Natural killer cell treated with Interleukin-12 subunit alpha and Interleukin-12 subunit beta and Interleukin-15 and Interleukin-18, amount 100 ng/mL, for 72 hours (primary cell): ENCODE data around the gene RPS18. TPM values are rescaled to one million over a fixed set of nuclear protein-coding genes. Genes with fewer than 3 reads are reported as not detected.
"Not testable (repeated sequence)": the region's sequence is repeated elsewhere in the genome, so short reads cannot be mapped to it uniquely, and the experiment has no call there.

Source experiments
- ATAC-seq, 2 donors: fragments of 150-1000 bp; cut with Tn5 transposase in 1 of 2; sonication (Bioruptor Pico), chemical (Tn5 transposase) in 1 of 2; 2 replicates each; pipeline ENCODE4 v1.10.0; 2021
- DNase-seq: peaks from one replicate; pipeline ENCODE4 v3.0.0; 2022; ENCODE audit warnings: low spot score
- H3K27ac Mint-ChIP-seq, 2 donors: 1 replicate in 1 of 2; 2 replicates in 1 of 2; pipeline ENCODE4 v1.8.0; 2022; ENCODE audit warnings: mixed read lengths in 2 of 2, mild to moderate bottlenecking in 1 of 2, moderate library complexity in 1 of 2
- H3K27me3 Mint-ChIP-seq, 2 donors: 1 replicate in 1 of 2; 2 replicates in 1 of 2; pipeline ENCODE4 v1.8.0; 2022; ENCODE audit warnings: mixed read lengths in 2 of 2
- H3K36me3 Mint-ChIP-seq: one replicate; pipeline ENCODE4 v1.8.0; 2022; ENCODE audit warnings: mixed read lengths
- H3K4me1 Mint-ChIP-seq, 2 donors: 1 replicate in 1 of 2; 2 replicates in 1 of 2; pipeline ENCODE4 v1.8.0; 2022; ENCODE audit warnings: low read depth in 2 of 2, mixed read lengths in 2 of 2, mild to moderate bottlenecking in 1 of 2
- H3K4me3 Mint-ChIP-seq: one replicate; pipeline ENCODE4 v1.8.0; 2022; ENCODE audit warnings: mixed read lengths
- H3K9me3 Mint-ChIP-seq: 2 replicates; pipeline ENCODE4 v1.8.0; 2022; ENCODE audit warnings: mixed read lengths
- total RNA-seq, 2 donors: library from RNA; stranded (reverse); gene quantifications; one replicate each; pipeline ENCODE4 v1.2.3, GENCODE V29; 2022

The RPS18 gene
- total RNA-seq, 2 donors from 2014 or later: 1,431 to 1,446 TPM

DNA sequence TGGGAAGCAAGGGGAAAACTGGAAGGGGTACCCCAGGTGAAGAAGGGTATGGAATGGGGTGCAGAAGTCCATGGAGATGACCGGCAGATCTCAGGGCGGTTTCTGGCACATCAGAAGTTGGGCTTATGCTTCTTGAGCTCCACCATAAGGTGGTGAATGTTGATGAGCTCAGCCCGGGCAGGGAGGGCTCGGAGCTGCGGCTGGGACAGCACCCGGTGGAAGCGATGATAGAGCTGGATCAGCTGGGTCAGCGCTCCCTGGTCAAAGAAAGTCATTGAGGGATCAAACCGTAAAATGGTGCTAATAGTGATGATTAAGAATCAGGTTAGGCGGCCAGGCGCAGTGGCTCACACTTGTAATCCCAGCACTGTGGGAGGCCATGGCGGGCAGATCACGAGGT is 21.1 kb upstream of the RPS18 start:
- H3K9me3 Mint-ChIP-seq: no peaks in the 10 kb centered on the region
- H3K36me3 Mint-ChIP-seq: peaks cover 16% of the 10 kb centered on the region

DNA sequence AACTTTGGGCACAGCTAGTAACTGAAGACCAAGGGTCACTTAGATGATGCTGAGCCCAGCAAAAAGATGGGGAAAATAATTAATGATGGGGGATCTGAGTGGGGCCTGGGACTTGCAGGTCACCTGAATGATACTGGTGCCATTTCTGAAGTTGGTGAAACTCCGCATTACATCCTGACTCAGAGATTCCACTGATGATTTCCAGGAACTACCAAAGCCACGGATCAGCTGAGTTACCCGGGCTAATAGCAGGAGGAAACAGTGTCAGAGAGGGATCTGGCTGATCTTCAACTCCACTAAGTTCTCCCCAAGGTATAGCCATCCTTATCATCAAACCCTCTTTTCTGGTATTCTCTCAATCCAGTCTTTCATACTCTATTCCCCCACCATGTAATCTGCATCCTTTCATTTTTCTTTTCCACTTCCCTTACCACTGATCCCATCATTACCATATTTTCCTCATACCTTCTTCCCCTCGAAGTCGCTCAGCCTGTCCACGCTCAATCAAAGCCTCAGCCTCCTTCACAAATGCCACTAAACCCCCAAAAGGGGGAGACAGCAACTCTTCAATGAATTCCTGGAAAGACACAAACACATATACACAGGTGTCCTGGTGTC is 20.4 kb upstream of the RPS18 start:
- Mint-ChIP-seq H3K27ac (peak overlapping the region; percentile 26 to 98), H3K4me3 (peak overlapping the region; percentile 59), H3K36me3 (peaks cover 16% of the 10 kb centered on the region), H3K9me3 (no peaks in the 10 kb centered on the region), H3K4me1 (peaks cover 29 to 31% of the 10 kb centered on the region in 2 donors), H3K27me3 (no peaks in the 10 kb centered on the region)
- ATAC-seq (no peak), DNase-seq (peak; percentile 31)

More for the DNA sequence above, 21.1 kb upstream of the RPS18 start:
- ATAC-seq: no peak
- DNase-seq: no peak
- H3K27ac Mint-ChIP-seq: peak overlapping the region; percentile 96 to 98
- H3K4me1 Mint-ChIP-seq: peaks cover 29 to 31% of the 10 kb centered on the region in 2 donors
- H3K4me3 Mint-ChIP-seq: peak overlapping the region; percentile 97
- H3K27me3 Mint-ChIP-seq: no peaks in the 10 kb centered on the region

DNA sequence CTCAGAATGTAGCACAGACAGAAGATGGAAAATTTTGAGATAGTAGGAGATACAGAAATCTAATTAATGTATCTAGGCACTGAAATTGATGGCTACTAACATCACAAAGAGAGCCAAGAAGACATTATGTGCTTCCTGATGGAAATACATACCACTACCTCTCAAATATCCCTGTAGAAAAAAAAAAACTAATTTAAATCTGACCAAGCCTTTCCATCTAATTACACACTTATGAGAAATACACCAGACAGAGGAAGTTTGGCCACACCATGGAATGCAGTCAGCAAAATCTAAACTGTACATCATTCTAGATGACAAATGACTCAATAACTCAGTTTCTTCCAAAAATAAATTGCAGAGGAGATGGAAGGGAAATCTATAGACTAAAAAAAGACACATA is 19.1 kb upstream of the RPS18 start:
- no peaks in the 10 kb centered on the region for H3K27me3 Mint-ChIP-seq
- no peaks in the 10 kb centered on the region for H3K9me3 Mint-ChIP-seq
- peaks cover 29 to 31% of the 10 kb centered on the region in 2 donors for H3K4me1 Mint-ChIP-seq
- peaks cover 16% of the 10 kb centered on the region for H3K36me3 Mint-ChIP-seq
- DNase-seq (no peak), ATAC-seq (no peak)
- H3K4me3 Mint-ChIP-seq: no peak overlapping the region
- peak overlapping the region; percentile 11 to 29 for H3K27ac Mint-ChIP-seq

DNA sequence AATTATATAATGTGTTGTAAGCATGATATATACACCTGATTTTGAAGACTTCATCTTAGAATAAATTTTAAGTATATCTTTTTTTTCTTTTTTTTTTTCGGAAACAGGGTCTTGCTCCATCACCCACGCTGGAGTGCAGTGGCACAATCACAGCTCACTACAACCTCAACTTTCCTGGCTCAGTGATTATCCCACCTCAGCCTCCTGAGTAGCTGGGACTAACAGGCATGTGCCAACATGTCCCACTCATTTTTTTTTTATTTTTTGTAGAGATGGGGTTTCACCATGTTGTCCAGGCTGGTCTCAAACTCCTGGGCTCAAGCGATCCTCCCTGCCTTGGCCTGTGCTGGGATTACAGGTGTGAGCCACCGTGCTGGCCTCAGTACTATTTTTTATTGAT is 17.3 kb upstream of the RPS18 start:
- Mint-ChIP-seq H3K36me3 (peaks cover 16% of the 10 kb centered on the region), H3K4me3 (no peak overlapping the region), H3K4me1 (peaks cover 19 to 20% of the 10 kb centered on the region in 2 donors), H3K27ac (no peak overlapping the region), H3K27me3 (no peaks in the 10 kb centered on the region), H3K9me3 (no peaks in the 10 kb centered on the region)
- DNase-seq (no peak), ATAC-seq (no peak)

DNA sequence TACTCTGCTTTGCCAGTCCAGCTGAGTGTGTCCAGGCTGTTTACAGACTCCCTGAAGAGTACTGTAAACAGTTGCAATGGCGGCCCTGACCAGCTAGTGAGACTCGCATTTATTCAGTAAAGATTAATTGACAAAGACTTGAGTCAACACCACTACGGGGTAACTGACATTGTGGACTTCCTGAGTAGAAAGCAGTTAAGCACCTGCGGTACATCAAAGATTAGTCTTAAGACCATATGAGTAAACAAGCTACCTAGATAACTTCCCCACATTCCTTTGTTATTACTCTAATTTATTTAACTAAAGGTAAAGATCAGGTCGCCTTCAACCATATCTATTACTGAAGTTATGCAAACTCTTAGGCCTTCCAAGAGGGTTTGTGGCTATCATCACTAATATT is 12.8 kb upstream of the RPS18 start:
- H3K27ac Mint-ChIP-seq: no peak overlapping the region
- peaks cover 4 to 5% of the 10 kb centered on the region in 2 donors for H3K4me1 Mint-ChIP-seq
- H3K4me3 Mint-ChIP-seq: no peak overlapping the region
- peaks cover 9% of the 10 kb centered on the region for H3K36me3 Mint-ChIP-seq
- DNase-seq (no peak), ATAC-seq (no peak)
- H3K9me3 Mint-ChIP-seq: no peaks in the 10 kb centered on the region
- no peaks in the 10 kb centered on the region for H3K27me3 Mint-ChIP-seq

DNA sequence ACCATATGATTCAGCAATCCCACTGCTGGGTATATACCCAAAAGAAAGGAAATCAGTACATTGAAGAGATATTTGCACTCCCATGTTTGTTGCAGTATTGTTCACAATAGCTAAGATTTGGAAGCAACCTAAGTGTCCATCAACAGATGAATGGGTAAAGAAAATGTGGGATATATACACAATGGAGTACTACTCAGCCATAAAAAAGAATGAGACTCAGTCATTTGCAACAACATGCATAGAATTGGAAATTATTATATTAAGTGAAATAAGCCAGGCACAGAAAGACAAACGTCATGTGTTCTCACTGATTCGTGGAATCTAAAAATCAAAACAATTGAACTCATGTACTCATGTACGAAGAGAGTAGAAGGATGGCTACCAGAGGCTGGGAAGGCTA is 9.4 kb upstream of the RPS18 start:
- not testable (repeated sequence) for DNase-seq, H3K9me3 Mint-ChIP-seq, H3K4me1 Mint-ChIP-seq, H3K4me3 Mint-ChIP-seq, H3K27ac Mint-ChIP-seq, H3K27me3 Mint-ChIP-seq, ATAC-seq
- H3K36me3 Mint-ChIP-seq: peaks cover 12% of the 10 kb centered on the region

DNA sequence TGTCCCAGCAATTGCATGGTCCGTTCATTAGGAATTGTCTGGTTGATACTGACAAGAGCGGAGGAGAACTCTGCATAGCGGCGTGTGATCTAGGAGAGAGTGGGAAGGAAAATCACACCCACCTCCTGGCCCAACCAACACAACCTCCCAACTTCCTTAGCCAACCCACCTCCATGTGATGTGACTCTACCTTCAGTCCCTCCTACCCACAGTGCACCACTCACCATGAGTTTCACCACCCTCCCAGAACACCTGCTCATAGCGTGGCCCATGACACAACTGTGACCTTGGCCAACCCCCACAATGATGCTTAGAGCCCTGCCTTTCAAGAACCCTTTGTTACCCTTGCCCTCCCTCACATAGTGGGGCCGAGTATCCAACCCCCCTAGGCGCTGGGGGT is 7.9 kb upstream of the RPS18 start:
- peak in 1 of 2 donors; percentile 28 for ATAC-seq
- no peak overlapping the region for H3K27ac Mint-ChIP-seq

DNA sequence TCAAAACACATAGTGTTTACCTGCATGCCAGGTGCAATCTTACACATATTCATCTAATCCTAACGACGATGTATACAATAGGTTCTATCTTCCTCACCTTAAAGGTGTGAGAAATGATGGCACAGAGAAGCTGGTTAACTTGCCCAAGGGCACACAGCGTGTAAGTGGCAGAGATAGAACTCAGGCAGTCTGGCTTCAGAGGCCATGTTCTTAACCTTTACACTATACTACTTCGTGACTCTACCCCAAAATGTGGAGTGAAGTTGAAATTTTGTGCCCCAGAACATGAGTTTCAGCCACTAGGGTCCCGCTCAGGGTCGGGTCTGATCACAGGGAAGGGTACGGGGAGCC is 783 bp upstream of the RPS18 start:
- DNase-seq (no peak), ATAC-seq (peak in 1 of 2 donors; percentile 2)
- peak overlapping the region; percentile 97 to 99 for H3K27ac Mint-ChIP-seq
- peak overlapping the region; percentile 95 for H3K4me3 Mint-ChIP-seq
- peaks cover 42% of the 10 kb centered on the region for H3K36me3 Mint-ChIP-seq
- no peaks in the 10 kb centered on the region for H3K9me3 Mint-ChIP-seq
- no peaks in the 10 kb centered on the region for H3K27me3 Mint-ChIP-seq
- peaks cover 45 to 63% of the 10 kb centered on the region in 2 donors for H3K4me1 Mint-ChIP-seq

More for the DNA sequence above, 7.9 kb upstream of the RPS18 start:
- H3K4me1 Mint-ChIP-seq: peaks cover 9% of the 10 kb centered on the region in 2 donors
- peak; percentile 38 for DNase-seq
- no peaks in the 10 kb centered on the region for H3K9me3 Mint-ChIP-seq
- H3K27me3 Mint-ChIP-seq: no peaks in the 10 kb centered on the region
- H3K36me3 Mint-ChIP-seq: peaks cover 23% of the 10 kb centered on the region
- no peak overlapping the region for H3K4me3 Mint-ChIP-seq

DNA sequence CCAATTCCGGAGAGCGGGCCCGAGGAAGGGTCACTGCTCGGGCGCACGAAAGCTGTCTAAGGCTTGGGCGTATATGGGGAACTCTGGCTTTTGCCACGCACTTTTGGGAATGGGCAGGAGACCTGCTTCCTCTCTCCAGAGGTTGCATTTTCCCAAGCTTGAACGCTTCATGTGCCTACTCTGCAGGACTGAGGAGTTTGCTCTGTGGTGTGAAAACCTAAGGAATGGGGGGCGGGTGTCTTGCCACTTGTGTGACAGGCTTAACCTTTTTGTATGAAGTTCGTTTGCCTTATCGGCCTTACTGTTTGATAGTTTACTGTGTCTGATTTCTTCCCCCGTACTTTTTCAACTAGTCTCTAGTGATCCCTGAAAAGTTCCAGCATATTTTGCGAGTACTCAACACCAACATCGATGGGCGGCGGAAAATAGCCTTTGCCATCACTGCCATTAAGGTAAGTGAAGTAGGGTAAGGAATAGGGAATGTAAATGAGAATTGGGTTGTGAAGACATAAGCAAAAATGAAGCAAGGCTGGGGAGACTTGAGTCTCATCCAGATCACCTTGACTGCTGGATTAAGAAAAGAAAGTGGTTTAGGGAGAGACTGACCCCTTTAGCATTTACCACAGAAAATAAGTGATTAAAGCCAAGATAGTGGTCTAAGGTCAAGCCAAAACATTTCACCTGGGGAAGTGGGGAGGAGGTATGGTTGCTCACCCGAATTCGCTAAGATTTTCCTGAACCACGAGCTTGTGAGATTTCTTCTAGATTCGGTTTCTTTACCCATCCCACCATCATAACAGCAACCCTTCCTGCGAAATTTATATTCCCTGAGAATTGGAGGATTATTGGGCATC is 627 bp downstream of the RPS18 start:
- H3K36me3 Mint-ChIP-seq: peaks cover 46% of the 10 kb centered on the region
- peak overlapping the region; percentile 95 for H3K4me3 Mint-ChIP-seq
- H3K27me3 Mint-ChIP-seq: no peaks in the 10 kb centered on the region
- ATAC-seq (peak; percentile 10 to 17), DNase-seq (no peak)
- no peaks in the 10 kb centered on the region for H3K9me3 Mint-ChIP-seq
- peaks cover 47 to 71% of the 10 kb centered on the region in 2 donors for H3K4me1 Mint-ChIP-seq
- H3K27ac Mint-ChIP-seq: peak overlapping the region; percentile 97 to 99

DNA sequence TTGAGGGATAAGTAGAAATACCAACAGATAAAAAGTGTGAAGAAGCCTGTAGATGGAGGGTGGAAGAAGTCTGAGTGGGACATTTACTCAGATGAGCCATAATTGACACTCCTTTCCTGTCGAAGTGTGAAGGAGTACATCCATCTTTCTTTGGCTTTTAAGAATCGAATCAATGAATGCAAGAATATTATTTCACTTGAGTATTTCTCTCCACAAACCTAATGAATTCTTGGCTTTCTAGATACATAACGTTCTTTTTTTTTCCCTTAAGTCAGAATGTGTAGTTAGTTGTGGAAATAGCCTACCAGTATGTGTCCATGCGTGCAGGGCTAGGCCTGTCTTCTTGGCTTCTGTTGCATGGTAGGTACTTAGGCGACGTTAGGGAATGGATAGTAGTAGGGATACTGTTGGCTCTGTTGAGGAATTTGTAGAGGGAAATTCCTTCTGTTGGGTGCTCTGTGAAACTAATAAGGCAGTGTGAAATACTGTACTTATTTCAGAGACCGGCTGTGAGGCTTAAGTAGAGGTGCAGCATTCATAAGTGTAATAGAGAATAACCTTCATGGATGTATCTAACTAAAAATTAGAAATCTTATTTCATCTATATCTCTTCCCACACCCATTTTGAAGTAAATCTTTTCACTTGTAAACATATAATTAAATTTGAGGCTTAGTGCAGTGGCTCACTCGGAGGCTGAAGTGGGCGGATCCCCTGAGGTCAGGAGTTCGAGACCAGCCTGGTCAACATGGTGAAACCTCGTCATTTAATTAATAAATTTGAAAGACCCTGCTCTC is 1.5 kb downstream of the RPS18 start:
- Mint-ChIP-seq H3K36me3 (peaks cover 40% of the 10 kb centered on the region), H3K27ac (peak overlapping the region; percentile 97 to 99), H3K4me1 (peaks cover 52 to 72% of the 10 kb centered on the region in 2 donors), H3K4me3 (peak overlapping the region; percentile 95), H3K27me3 (no peaks in the 10 kb centered on the region), H3K9me3 (no peaks in the 10 kb centered on the region)
- DNase-seq (no peak), ATAC-seq (no peak)

DNA sequence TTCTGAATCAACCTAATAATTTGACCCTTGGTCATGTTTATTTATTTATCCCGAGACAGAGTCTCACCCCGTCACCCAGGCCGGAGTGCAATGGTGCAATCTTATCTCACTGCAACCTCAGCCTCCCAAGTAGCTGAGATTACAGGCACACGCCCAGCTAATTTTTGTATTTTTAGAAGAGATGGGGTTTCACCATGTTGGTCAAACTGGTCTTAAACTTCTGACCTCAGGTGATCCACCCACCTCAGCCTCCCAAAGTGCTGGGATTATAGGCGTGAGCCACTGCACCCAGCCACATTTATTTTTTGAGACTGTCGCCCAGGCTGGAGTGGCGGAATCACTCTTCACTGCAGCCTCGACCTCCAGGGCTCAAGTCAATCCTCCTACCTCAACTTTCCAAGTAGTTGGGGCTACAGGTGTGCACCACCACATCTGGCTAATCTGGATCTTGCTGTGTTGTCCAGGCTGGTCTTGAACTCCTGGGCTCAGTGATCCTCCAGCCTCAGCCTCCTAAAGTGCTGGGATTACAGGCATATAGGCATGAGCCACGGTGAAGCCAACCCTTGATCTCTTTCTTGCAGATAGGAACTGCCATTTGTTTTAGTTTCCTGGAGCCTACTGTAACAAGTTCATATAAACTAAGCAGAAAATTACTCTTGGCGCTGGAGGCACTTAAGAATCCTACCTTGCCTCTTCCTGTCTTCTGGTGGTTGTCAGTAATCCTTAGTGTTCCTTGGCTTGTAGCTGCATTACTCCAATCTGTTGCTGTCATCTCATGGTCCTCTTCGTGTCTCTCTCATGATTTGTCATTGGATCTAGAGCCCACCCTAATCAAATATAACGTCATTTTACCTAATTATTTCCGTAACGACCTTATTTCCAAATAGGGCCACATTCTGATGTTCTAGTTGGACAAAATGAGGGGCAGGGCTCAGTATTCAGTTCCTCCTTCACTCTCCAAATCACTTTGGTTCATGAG is 2.3 kb downstream of the RPS18 start:
- no peak for DNase-seq
- Mint-ChIP-seq H3K4me3 (peak overlapping the region; percentile 95), H3K9me3 (no peaks in the 10 kb centered on the region), H3K27ac (peak overlapping the region; percentile 97 to 99), H3K4me1 (peaks cover 57 to 72% of the 10 kb centered on the region in 2 donors), H3K36me3 (peaks cover 35% of the 10 kb centered on the region), H3K27me3 (no peaks in the 10 kb centered on the region)
- no peak for ATAC-seq

DNA sequence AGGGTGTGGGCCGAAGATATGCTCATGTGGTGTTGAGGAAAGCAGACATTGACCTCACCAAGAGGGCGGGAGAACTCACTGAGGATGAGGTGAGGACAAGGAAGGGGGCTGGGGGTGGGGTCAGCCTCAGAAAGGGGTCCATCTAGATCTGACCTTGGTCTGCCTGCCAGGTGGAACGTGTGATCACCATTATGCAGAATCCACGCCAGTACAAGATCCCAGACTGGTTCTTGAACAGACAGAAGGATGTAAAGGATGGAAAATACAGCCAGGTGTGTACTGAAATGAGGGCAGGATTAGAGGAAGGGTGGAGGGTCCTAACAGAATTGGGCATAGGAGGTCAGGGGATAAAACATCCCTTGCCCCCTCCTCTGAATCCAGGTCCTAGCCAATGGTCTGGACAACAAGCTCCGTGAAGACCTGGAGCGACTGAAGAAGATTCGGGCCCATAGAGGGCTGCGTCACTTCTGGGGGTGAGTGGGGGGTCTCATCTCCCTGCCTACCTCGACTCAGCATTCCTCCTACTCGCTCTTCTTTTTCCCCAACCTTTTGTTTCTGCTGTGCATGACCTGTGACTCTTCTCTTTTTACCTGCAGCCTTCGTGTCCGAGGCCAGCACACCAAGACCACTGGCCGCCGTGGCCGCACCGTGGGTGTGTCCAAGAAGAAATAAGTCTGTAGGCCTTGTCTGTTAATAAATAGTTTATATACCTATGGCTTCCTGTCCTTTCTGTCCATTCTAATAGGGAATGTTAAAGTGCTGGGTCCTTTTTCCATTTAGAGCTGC is 4.1 kb downstream of the RPS18 start:
- DNase-seq, ATAC-seq, H3K27me3 Mint-ChIP-seq, H3K9me3 Mint-ChIP-seq: not testable (repeated sequence)
- H3K36me3 Mint-ChIP-seq: peaks cover 35% of the 10 kb centered on the region
- H3K4me1 Mint-ChIP-seq: peaks cover 51 to 59% of the 10 kb centered on the region in 2 donors
- peak overlapping the region; percentile 97 to 99 for H3K27ac Mint-ChIP-seq
- peak overlapping the region; percentile 95 for H3K4me3 Mint-ChIP-seq
